NCI-H187 treated with DMSO at 0.1 percent for 48 hours (cell line): Measurements from ENCODE around the gene SERPINB7.
"Not testable (repeated sequence)": the region's sequence is repeated elsewhere in the genome, so short reads cannot be mapped to it uniquely, and the experiment has no call there.

Experiments used
- DNase-seq: peaks from one replicate; lab custom pipeline; 2025; lab: John Stamatoyannopoulos, UW

Gene SERPINB7, protein sequence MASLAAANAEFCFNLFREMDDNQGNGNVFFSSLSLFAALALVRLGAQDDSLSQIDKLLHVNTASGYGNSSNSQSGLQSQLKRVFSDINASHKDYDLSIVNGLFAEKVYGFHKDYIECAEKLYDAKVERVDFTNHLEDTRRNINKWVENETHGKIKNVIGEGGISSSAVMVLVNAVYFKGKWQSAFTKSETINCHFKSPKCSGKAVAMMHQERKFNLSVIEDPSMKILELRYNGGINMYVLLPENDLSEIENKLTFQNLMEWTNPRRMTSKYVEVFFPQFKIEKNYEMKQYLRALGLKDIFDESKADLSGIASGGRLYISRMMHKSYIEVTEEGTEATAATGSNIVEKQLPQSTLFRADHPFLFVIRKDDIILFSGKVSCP

DNA sequence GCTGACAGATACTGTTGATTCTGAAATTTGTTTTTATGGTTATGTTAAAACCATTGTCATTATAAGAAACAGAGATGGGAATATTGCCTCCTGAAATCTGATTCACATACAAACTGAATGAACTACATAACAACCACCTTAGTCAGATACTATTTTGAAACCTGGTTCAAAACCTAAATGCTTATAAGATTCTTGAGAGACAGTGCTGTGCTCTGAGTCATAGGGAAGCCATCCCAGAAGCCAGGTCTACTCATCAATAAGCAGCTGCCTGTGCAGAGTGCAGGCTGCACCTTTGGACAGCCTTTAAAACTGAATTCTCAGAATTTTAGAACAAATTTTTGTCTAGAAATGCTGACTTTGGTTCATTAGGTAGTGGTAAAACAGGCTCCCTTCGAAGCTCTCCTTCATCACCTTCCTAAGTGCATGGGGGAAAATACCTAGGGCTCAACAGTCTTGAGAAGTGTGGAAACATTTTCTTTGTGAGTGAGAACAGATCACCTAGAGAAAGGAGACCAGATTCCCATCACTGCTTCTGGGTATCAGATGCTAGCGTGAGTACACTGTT lies at the start of gene SERPINB7:
TSS of gene SERPINB7 (plus strand) at position 253 of the 565 bp plus-strand sequence. CDS start 6,955 bp downstream, outside the sequence.
- no peak for DNase-seq

- no peak for DNase-seq
Measured at GRCh38 chr18:63725682-63726480, 49.3 kb upstream of the SERPINB7 start.

DNA sequence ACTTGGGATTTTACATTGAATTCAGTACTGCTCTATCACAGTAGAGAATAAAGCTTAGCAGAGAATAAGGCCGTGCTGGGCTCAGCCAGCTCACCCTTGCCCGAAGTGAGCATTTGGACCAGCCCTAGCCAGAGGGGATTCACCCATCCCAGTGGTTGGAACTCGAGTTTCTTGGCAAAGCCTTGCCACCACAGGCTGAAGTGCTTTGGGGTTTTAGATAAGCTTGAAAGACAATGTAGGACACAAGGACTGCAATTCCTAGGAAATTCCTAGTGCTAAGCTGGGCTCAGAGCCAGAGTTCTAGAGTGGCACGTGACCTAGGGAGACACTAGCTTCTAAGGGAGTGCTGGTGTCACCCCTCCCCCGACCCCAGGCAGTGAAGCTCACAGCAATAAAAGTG lies 44.4 kb upstream of the SERPINB7 start:
- no peak for DNase-seq

GRCh38 chr18:63731215-63731614 lies 44.0 kb upstream of the SERPINB7 start:
- no peak for DNase-seq

DNA sequence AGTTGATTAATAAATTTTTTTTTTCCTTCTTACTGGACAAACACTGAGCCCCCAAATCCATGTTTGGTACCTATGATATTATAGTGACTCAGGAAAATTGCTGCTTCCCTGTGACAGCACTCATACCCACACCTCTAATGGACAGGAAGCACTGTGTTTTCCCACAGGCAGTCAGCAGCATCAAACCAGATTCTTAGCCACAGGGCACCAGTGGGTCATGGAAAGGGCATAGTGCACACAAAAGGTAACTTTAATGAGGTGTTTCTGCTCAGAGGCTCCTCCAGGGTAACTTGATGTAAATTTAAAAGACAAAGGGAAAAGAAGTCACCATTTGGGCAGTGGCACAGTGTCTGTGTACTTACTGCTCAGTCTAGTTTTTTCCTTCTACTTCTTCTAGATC lies 38.3 kb upstream of the SERPINB7 start:
- DNase-seq: no peak

GRCh38 chr18:63741769-63742168 lies 33.4 kb upstream of the SERPINB7 start:
- DNase-seq: no peak

GRCh38 chr18:63747006-63747405 lies 28.2 kb upstream of the SERPINB7 start:
- no peak for DNase-seq

DNA sequence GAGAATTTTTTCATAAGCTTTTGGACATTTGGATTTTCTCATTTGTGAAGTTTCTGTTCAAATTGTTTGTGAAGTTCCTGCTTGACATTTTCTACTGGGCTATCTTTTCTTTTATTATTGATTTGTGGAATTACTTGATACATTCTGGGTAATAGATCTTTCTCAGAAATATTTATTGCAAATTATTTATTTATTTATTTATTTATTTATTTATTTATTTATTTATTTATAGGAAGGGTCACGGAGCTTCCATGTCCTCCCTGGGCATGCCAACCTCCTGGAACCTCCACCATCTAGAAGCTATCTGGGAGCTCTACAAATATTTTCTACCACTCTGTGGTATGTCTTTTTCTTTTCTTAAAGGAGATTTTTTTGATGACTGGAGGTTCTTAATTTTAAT lies 25.7 kb upstream of the SERPINB7 start:
- no peak for DNase-seq

DNA sequence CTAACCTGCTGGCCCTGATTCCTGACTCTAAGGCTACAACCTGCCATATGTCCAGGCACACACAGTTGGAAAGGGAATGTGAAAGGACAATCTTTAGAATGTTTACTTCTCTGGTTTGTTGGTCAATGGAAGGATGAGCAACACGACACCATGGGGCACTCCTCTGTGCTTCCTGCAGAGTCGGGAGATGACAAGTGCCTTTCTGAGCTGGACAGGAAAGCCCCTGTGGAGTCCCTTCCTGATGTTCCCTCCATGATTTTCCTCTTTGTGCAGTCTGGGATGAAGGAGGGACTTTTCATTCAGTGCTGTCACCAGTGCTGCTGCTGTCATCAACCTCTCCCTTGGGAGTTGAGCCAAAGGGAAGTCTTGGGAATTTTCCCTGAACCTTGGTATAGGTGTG lies 22.6 kb upstream of the SERPINB7 start:
- no peak for DNase-seq

- no peak for DNase-seq
Measured at GRCh38 chr18:63753676-63754075, 21.5 kb upstream of the SERPINB7 start.

- DNase-seq: no peak
Measured at GRCh38 chr18:63757541-63757940, 17.7 kb upstream of the SERPINB7 start.

DNA sequence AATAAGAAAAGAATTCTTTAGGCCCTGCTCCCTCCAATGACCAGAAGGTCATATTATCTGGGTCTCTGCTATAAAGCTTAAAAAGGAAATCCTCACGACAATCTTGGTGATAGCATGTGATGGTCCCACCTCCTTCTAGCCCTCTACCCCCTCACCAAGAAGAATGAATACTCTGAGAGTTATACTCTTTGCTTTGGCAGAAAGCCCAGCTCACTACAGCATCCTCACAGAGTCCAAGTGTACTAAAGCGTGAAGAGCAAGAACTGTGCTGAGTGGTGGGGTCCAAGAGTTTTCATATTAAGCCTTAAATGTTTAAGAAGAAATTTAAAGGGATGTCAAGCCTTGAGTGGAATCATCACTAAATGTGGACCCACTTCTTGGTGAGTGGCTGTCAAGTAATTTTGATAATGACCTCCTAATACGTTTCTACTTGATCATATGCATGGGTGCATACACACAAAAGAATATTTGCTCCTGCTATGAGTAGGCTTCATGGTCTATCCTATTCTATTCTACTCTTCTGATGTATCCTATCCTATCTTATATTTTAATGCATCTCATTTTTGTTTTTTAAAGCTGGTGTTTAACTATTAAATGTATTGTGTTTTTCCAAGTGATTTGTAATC lies 16.5 kb upstream of the SERPINB7 start:
- no peak for DNase-seq

GRCh38 chr18:63759786-63760185 lies 15.4 kb upstream of the SERPINB7 start:
- not testable (repeated sequence) for DNase-seq

DNA sequence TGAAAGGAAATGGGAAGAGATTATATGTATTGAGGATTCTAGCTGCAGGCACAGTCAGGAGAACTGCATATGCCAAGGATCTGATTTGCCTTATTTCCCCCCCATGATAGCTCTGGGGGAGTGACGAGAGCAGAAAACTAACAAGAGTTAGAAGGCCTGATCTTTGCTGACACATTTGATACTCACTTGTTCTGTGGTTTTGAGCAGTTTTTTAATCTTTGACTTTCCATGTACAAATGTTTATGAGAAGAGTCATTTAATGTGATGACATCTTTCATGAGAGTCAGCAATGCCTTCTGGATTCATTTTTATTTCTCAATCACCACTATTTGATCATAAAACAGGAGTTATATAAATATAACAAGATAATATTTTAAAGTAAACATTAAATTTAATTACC lies 12.7 kb upstream of the SERPINB7 start:
- no peak for DNase-seq

- no peak for DNase-seq
Measured at GRCh38 chr18:63763831-63764600, 11.2 kb upstream of the SERPINB7 start.

- DNase-seq: no peak
Measured at GRCh38 chr18:63765837-63766236, 9.4 kb upstream of the SERPINB7 start.

GRCh38 chr18:63773551-63773950 lies 1.7 kb upstream of the SERPINB7 start:
- DNase-seq: no peak

- no peak for DNase-seq
Measured at GRCh38 chr18:63774511-63774910, 707 bp upstream of the SERPINB7 start.

DNA sequence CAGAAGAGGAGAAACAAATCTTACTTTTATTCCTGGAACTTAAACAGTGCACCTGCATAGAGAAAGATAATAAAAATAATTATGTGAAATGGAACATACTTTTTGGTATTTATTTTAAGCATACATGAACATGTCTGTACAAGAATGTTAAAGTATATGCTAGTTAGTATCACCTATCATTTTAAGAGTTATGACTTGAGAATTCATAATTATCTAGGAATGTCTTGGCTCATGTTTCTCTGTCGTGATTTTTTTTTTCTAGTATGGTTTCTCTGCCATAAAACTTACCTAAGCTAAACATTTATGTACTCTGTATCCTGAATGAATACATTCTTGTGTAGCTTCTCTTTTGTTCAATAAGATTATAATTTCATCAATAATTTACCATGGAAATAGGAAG lies 4.2 kb downstream of the SERPINB7 start:
- no peak for DNase-seq

DNA sequence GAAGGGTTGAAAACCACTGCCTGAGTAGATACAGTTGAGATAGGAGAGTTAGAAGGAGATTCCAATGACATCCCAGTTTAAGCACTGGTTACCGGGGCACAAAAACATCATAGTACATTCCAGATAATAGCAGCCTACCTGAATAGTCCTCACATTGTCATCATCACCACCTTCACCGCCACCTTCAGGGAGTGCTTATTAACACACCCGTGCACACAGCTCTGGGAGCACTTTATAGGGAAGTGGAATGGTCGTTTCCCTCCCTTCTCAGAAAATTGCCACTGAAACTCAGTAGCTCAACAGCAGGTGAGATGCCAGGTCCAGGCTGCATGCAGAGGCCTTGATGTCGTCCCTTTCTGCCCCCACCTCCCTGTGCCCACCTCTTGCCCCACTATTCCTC lies 8.2 kb downstream of the SERPINB7 start:
- no peak for DNase-seq

GRCh38 chr18:63784787-63785452 lies 9.7 kb downstream of the SERPINB7 start:
- no peak for DNase-seq
